ENCODE data around the gene NAXD. TPM values are rescaled to one million over a fixed set of nuclear protein-coding genes. Genes with fewer than 3 reads are reported as not detected.

NAXD gene
- total RNA-seq, 1 experiment from 2014 or later, result 27.7 TPM

DNA sequence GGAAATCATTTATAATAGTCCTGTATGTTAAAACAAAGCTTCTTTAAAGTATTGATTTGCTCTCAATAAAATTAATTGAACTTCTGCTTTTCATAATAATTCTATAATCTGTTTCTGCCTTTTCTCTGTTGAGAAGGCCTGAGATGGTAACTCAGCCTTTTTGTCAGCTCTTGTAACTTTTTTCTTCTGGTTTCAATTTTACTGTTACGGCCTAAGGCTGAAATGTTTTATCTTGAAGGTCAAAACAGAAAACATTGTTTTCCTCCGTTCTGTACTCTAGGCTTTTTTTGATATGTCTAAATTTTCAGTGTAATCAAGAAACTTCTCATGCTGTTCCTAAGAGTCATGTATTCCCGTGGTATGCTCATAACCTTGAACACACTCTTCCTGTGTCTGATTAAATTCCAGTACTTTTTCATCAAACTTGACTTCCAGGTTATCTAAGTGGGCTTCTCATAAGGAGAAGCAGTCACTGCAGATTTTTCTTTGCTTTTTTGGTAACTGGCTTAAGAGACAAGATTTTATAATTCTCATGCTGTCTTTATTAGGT, 7.6 kb upstream of the NAXD start:
- ChIA-PET POLR2A (interaction anchor here (0.9 kb wide), 1 partner anchor 9 kb away, joined by 4 read pairs; no protein-coding TSS in a partner anchor), CTCF (no interaction called here)
- intact Hi-C loops (cut with micrococcal nuclease), result no loop called here
- Mint-ChIP-seq H3K27ac (ENCODE audit: low read depth, unreplicated experiment) (no peak overlapping the region), H3K27me3 (ENCODE audit: insufficient read depth, unreplicated experiment) (no peaks in the 10 kb centered on the region), H3K9me3 (ENCODE audit: unreplicated experiment) (no peaks in the 10 kb centered on the region), H3K36me3 (ENCODE audit: insufficient read depth, unreplicated experiment) (no peaks in the 10 kb centered on the region), H3K4me1 (ENCODE audit: insufficient read depth, unreplicated experiment) (no peaks in the 10 kb centered on the region), H3K4me3 (ENCODE audit: unreplicated experiment) (no peak overlapping the region)
- TF ChIP-seq, protein P1, sequence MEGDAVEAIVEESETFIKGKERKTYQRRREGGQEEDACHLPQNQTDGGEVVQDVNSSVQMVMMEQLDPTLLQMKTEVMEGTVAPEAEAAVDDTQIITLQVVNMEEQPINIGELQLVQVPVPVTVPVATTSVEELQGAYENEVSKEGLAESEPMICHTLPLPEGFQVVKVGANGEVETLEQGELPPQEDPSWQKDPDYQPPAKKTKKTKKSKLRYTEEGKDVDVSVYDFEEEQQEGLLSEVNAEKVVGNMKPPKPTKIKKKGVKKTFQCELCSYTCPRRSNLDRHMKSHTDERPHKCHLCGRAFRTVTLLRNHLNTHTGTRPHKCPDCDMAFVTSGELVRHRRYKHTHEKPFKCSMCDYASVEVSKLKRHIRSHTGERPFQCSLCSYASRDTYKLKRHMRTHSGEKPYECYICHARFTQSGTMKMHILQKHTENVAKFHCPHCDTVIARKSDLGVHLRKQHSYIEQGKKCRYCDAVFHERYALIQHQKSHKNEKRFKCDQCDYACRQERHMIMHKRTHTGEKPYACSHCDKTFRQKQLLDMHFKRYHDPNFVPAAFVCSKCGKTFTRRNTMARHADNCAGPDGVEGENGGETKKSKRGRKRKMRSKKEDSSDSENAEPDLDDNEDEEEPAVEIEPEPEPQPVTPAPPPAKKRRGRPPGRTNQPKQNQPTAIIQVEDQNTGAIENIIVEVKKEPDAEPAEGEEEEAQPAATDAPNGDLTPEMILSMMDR (IDR thresholded peaks at IDR 0.05; ENCODE audit: unreplicated experiment), result no peak
- no peak for DNase-seq (ENCODE audit: unreplicated experiment)
- no TSS peak for BruUV-seq (replicated peaks)

GRCh38 chr13:110610955-110611595, 4.3 kb upstream of the NAXD start:
- H3K27ac Mint-ChIP-seq (ENCODE audit: low read depth, unreplicated experiment), result peak overlapping the region; percentile 42
- H3K9me3 Mint-ChIP-seq (ENCODE audit: unreplicated experiment), result no peaks in the 10 kb centered on the region
- no peaks in the 10 kb centered on the region for H3K27me3 Mint-ChIP-seq (ENCODE audit: insufficient read depth, unreplicated experiment)
- H3K4me3 Mint-ChIP-seq (ENCODE audit: unreplicated experiment), result no peak overlapping the region
- intact Hi-C loops (cut with micrococcal nuclease), result no loop called here
- POLR2A ChIA-PET, result no interaction called here
- TF ChIP-seq, protein P1 (IDR thresholded peaks at IDR 0.05; ENCODE audit: unreplicated experiment), result no peak
- DNase-seq (ENCODE audit: unreplicated experiment), result no peak
- peaks cover 6% of the 10 kb centered on the region for H3K4me1 Mint-ChIP-seq (ENCODE audit: insufficient read depth, unreplicated experiment)
- no peaks in the 10 kb centered on the region for H3K36me3 Mint-ChIP-seq (ENCODE audit: insufficient read depth, unreplicated experiment)
- no TSS peak for BruUV-seq (replicated peaks)
- CTCF ChIA-PET, result interaction anchor here (0.5 to 1.3 kb wide), 3 partner anchors 20 to 526 kb away, joined by 3 to 5 read pairs (median 4); no protein-coding TSS in a partner anchor

DNA sequence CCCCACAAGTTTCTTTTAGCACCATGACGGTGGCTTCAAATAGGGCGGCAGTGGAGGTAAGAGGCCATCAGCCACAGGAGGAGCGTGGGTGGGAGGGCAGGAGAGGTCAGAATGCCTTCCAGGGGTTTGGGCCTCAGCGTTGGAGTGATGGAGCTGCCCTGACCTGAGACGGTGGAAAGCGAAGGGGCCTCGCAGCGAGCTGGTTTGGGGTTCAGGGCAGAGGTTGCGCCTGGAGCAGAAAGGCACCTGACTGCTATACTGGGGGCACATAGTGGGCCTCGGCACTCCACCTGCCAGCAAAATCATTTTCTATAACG, 382 bp upstream of the NAXD start:
- ChIA-PET POLR2A (interaction anchor here (0.5 to 4.8 kb wide), 18 partner anchors 9 to 798 kb away, joined by 3 to 47 read pairs (median 3); partner anchors contain the start of genes ING1 and RAB20), CTCF (interaction anchor here (0.7 kb wide), 2 partner anchors 199 to 451 kb away, joined by 4 read pairs; no protein-coding TSS in a partner anchor)
- BruUV-seq (replicated peaks), result TSS peak; percentile 86
- Mint-ChIP-seq H3K36me3 (ENCODE audit: insufficient read depth, unreplicated experiment) (no peaks in the 10 kb centered on the region), H3K27me3 (ENCODE audit: insufficient read depth, unreplicated experiment) (no peaks in the 10 kb centered on the region), H3K27ac (ENCODE audit: low read depth, unreplicated experiment) (peak overlapping the region; percentile 94), H3K9me3 (ENCODE audit: unreplicated experiment) (no peaks in the 10 kb centered on the region), H3K4me1 (ENCODE audit: insufficient read depth, unreplicated experiment) (peaks cover 18% of the 10 kb centered on the region), H3K4me3 (ENCODE audit: unreplicated experiment) (peak overlapping the region; percentile 82)
- DNase-seq (ENCODE audit: unreplicated experiment), result no peak
- TF ChIP-seq, protein P1 (IDR thresholded peaks at IDR 0.05; ENCODE audit: unreplicated experiment), result no peak
- intact Hi-C loops (cut with micrococcal nuclease), result no loop called here

Data from MCF 10A (cell line).